GM21737 (cell line): ENCODE measurements around the gene MPP7.
"Not testable (repeated sequence)": the region's sequence is repeated elsewhere in the genome, so short reads cannot be mapped to it uniquely, and the experiment has no call there.

Experiments
- ATAC-seq: cut with Tn5 transposase; IDR thresholded peaks from one replicate; pipeline ENCODE4 v1.9.1; 2021; ENCODE audit warnings: mild to moderate bottlenecking, moderate library complexity; ENCODE audit not compliant: unreplicated experiment

Gene MPP7

DNA sequence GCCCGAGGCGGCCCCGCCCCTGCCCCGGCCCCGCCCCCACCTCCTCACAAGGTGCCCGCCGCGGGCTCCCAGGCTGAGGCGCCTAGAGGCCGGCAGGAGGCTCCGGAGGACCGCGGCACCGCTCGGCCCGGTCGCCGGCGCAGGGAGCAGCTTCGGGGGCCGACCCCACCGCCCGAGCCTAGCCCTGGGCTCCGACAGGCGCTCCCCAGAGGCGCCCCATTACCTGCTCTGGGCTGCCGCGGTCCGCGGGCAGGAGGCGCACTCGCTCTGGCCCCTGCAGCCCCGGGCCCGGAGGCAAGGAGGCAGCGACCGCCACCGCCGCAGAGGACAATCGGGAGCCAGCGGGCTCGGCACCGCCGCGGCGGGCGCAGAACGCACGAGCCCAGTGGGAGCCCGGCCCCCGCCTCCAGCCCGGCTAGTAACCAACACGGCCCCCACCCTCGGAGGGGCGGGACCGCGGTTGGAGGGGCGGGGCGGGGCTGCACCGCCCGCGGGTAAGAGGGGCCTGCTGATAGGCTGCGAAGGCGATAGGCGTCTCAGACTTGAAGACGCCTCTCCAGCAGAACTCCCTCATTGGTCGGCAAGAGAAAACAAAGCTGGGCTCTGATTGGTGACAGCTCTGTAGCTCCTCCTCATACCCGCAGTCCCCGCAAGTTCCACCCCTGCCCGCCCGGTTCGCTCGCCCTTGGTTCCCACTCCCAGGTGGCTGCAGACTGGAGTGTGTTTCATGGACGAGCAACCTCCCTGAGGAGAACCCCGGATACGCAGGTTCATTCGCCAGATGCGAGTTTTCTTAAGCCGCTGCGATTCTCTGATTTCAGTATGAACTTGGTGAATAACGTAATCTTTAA is at the start of gene MPP7:
Gene MPP7, minus strand, starts transcription at position 427 of the 851 bp plus-strand sequence. CDS start 64,460 bp downstream, outside the sequence.
- ATAC-seq: peak; percentile 99

DNA sequence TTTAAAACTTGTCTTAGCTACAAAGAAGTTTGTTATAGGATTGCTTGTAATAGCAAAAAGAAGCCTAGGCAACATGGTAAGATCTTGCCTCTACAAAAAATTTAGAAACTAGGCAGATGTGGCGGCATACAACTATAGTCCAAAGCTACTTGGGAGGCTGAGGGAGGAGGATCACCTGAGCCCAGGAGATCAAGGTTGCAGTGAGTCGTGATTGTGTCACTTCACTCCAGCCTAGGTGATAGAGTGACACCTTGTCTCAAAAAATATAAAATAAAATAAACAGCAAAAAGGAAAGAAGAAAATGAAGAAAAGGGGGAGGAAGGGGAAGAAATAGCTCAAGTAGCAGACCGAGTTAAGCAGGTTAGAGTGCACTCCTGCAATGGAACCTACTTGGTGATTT is 47.0 kb upstream of the MPP7 start:
- ATAC-seq: no peak

DNA sequence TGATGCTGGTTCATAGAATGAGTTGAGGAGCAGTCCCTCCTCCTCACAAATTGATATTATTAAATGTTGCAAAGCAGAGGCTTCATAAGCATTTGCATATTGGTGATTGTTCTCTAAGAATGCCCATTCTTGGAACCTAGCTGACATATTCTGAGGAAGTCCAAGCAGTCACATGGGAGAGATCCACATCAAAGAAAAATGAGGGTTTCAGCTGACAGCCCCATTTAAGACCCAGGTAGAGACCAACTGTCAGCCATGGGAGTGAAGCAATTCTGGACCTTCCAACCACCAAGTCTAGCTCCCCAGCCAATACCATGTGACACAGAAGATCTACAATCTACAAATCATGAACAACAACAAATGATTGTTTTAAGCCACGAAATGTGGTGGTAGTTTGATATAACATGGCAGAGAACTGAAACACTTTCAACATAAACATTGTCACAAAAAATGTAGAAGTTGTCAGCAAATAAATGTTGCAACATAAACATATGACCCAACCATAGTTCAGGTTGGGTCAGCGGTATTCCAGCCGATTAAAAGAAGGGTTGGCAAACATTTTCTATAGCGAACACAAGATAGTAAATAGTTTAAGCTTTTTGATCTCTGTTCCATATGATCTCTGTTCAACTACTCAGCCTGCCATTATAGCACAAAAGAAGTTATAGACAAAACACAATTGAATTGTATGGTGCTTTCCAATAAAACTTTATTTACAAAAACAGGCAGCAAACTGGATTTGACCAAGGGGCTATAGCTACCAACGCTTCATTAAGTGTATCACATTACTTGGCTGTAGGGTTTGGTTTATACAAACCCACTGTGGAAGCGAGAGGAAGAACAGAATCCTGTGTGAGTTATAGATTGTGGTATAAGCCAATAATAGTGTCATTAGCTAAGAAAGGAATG is 41.4 kb upstream of the MPP7 start:
- no peak for ATAC-seq

DNA sequence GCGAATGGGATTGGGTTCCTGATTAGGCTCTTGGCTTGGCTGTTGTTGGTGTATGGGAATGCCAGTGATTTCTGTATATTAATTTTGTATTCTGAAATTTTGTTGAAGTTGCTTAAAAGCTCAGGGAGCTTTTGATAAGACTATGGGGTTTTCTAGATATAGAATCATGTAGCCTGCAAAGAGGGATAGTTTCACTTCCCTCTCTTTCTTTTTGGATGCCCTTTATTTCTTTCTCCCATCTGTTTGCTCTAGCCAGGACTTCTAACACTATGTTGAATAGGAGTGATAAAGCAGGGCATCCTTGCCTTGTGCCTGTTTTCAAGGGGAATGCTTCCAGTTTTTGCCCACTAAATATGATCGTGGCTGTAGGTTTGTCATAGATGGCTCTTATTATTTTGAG is 40.4 kb upstream of the MPP7 start:
- ATAC-seq: no peak

DNA sequence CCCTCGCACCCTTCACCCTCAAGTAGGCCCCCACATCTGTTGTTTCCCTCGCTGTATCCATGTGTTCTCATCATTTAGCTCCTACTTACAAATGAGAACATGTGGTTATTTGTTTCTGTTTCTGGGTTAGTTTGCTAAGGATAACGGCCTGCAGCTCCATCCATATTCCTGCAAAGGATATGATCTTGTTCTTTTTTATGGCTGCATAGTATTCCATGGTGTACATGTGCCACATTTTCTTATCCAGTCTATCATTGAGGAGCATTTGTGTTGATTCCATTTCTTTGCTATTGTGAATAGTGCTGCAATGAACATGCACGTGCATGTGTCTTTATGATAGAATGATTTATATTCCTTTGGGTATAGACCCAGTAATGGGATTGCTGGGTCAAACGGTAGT is 38.8 kb upstream of the MPP7 start:
- not testable (repeated sequence) for ATAC-seq

DNA sequence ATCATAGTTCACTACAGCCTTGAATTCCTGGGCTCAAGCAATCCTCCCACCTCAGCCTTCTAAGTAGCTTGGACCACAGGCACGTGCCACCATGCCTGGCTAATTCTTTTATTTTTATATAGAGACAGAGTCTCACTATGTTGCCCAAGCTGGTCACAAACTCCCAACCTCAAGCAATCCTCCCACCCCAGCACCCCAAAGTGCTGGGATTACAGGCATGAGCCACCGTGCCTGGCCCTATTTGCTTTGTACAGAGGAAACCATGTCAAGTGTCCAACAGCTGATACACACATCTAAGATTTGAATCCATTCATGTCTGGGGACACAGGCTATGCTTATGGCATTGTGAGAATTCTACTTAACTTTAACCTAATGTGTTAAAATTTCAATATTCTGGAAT is 29.9 kb upstream of the MPP7 start:
- ATAC-seq: no peak

DNA sequence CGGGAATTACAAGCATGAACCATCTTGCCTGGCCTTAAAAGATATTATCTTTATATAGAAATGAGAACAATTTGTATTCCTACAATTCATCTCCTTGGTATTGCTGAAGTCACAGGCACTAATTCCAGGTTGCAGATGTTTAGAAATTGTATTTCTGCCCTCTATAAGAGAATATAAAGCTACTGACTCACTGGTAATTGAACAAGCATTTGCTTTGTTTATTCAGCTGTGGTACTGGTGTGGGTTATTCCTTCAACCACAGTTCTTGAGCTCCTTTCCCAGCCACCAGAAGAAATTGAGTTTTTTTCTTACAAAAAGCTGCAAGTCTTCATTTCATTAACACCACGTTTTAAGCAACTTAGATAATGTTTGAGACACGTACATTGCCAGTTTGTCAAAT is 29.0 kb upstream of the MPP7 start:
- ATAC-seq: no peak

DNA sequence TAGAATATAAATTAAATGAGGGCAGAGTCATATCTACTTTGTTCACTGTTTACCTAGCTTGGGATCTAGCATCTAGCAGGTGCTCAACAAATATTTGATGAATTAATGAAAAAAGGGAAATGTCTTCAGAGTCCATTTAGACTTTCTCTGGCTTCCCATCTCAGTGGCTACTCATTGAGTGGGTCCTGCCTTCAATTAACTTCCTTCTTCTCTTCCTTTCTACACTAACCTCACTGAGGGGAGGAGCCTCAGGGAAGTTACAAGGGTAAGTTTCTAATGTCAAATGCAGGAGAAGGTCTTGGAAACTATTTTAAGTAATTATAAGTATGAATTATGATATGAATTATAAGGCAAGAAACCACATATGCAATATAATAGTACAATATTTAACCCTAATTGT is 28.2 kb upstream of the MPP7 start:
- ATAC-seq: no peak

DNA sequence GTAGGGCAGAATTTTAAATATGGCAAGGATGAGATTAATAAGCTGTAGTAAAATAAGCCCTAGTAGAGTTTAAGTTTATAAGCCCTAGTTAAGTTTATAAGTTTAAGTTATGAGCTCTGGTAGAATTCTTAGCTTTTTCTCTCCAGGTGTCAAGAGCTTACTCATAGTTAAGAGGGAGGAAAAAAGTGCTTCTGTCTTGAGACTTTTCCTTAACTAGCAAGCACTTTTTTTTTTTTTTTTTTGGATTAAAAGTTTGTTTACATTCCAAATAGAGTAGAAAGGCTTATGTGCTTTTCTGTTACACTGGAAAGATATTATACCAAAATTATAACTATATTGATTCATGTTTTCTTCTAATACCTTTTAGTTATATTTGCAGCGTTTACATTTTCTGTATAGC is 25.5 kb upstream of the MPP7 start:
- no peak for ATAC-seq

DNA sequence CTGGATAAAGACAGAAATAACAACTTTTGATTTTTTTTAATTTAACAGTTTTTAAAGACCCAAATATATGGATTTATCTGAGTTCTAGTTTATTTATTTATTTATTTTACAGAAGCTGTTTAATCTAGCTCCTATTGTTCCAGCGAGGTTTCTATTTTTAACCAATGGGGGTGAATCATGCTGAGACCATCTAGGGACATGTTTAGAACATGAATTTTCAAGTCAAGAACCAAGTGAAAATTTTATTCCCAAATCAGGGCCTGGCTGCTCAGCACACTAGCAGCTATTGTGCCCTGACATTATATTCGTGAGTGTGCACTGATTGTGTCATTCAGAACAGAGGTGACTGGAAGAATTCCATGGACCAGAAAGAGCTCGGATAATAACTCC is 24.6 kb upstream of the MPP7 start:
- ATAC-seq: no peak

DNA sequence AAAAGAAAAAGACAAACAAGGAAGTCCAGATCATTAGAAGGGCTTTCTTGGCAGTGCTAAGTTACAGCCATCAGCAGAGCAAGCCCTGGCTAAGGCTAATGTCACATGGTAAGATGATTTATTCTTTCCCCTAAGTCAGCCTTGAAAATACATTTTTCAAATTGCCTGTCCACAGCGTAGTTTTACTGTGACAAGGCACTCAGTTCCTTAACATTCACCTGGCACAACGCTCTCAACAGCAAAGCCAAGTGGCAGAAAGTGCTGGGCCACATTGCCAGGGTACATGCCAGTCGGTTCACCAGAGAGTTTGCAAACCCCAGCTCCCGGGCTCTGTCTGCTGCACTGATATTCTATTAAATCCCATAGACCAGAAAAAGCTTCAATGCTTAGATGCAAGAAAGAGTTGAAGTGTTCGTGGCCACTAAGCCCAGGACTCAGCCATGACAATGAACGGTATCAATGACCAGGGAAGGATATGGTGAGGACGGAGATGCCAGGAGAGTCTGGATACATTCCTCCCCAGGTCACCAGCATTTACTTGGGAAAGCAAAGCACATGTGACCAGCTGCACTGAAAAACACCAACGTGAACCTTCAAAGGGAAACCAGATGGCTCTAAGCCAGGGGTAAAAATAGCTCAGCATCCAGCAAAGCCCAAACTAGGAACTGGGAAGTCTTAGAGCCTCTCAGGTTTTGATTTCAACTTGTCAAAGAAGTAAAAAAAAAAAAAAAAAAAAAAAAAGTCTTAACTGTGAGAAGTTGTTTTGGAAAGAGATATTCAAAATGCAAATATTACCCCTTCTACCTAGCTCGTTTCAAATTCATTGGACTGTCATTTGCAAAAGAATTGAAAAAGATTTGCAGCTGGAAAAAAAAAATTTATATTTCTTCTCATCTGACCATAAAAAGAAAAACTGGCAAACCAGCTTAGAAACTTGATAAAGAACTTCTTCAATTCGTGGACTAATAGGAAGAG is 23.9 kb upstream of the MPP7 start:
- no peak for ATAC-seq

DNA sequence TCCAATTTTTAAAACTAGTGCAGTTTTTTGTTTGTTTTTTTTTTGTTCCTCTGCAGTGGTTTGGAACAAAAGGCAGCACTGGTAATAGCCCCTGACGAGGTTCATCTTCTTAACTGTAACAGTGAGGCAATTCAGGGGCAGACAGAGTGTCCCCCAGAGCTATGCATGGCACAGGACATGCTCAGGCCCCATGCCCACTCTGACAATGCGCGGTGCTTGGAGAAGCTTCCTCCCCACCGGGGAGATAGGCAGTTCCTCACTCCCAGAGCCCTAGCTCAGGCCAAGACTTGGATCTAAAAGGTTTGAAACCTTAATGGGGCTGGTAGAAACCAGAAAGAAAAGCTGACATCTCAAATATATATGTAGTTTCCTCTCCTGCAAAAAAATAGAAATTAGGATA is 17.9 kb upstream of the MPP7 start:
- ATAC-seq: no peak

DNA sequence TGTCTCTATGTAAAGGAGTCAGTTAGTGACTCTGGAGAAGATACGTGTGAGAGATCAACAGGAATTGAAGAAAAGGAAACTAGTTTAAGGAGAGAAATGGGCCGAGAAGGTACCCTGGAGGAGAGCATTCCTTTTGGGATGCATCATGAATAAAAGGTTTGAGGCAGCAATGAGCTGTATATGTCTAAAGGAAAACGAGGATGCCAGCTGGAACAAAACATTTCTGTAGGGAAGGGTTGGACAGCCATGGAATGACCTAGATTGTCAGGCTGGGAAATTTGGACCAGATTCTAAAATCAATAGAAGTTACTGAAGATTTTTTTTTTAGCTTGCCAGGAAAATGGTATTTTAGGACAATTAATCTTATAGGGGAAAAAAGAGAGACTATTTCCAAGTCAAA is 17.2 kb upstream of the MPP7 start:
- ATAC-seq: no peak

DNA sequence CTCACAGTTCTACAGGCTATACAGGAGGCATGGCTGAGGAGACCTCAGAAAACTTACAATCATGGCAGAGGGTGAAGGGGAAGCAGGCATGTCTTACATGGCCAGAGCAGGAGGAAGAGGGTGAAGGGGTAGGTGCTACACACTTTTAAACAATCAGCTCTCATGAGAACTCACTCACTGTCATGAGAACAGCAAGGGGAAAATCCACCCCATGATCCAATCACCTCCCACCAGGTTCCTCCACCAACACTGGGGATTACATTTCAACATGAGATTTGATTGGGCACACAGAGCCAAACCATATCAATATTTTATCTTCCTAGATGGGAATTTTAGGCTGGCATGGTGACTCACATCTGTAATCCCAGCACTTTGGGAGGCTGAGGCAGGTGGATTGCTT is 16.2 kb upstream of the MPP7 start:
- ATAC-seq: not testable (repeated sequence)

DNA sequence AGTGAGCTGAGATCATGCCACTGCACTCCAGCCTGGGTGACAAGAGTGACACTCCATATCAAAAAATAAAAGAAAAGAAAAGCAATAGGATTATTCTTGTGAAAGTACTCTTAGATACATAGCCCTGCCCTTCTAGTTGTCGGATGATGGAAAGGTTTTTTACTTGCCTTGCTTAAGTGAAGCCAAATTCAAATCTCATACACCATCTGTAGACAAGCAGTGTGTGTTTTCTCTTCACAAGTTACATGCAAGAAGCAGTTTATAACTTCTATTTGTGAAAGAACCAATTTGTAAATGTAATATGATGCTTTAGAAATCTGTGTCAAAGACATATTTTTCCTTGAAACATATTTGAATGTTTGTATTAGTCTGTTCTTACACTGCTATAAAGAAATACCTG is 15.8 kb upstream of the MPP7 start:
- ATAC-seq: no peak

DNA sequence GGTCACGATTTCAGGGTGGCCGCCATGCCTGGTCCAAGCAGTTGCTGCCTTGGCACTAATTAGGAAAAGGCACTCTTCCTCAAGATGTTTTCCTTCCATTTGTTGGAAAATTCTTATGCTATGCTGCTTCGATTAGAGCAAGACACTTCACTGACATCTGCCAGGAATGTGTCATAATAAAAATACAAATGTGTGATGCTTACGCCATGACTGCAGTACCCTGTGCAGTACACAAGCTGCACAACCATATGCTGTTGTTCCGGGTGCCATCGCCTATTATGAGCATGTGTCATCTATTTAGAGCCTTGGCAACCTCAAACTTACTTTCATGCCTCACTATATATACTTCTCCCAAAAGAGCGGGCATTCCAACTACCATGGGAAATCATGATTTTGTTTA is 14.9 kb upstream of the MPP7 start:
- no peak for ATAC-seq

DNA sequence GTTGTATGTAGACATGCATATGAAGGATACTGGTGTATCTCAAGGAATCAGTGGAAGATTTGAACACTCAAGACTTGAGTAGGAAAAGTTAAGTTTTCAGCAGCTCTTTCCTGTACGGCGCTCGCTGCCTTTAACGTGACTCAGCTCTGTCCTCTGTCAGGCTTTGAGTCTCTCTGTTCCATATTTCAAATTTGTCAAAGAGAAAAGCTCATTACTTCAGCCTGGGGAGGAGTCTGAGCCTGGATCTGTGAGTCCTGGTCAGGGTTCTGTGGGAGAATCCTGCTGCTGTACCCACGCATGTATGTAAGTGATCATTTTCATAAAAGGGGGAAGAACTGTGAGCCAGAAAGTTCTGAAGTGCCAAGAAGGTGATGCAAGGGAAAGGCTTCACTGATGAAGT is 13.8 kb upstream of the MPP7 start:
- ATAC-seq: no peak

DNA sequence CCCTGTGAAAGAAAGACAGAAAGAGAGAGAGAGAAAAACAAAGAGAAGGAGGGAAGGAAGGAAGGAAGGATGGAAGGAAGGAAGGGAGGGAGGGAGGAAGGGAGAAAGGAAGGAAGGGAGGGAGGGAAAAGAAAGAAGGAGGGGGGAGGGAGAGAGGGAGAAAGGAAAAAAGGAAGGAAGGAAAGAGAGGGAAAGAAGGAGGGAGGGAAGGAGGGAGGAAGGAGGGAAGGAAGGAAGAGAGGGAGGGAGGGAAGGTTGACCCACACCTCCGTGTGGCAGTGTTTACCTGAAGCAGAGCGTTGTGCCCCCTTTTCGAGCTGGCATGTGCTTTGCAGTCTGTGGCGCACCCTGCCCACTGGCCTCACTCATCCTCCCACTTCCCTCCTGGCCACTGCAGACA is 12.3 kb upstream of the MPP7 start:
- no peak for ATAC-seq

DNA sequence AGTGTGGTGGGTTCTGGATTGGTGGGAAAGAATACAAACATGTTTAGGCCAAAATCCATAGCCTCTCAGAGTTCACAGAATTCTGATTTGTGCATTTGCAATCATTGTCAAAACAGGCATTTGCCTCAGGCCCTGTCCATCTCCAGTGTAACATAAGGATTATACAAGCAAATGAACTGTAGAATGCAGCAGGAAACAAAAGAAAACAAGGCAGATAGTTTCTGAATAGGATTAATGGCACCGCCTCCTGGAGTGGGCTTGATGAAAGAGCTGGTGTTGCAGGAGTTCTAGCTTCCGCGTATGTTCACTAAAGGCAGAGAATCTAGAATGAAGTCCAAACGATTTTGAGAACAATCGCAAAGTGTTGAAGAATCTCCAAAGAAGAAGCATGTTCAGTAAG is 11.3 kb upstream of the MPP7 start:
- no peak for ATAC-seq

DNA sequence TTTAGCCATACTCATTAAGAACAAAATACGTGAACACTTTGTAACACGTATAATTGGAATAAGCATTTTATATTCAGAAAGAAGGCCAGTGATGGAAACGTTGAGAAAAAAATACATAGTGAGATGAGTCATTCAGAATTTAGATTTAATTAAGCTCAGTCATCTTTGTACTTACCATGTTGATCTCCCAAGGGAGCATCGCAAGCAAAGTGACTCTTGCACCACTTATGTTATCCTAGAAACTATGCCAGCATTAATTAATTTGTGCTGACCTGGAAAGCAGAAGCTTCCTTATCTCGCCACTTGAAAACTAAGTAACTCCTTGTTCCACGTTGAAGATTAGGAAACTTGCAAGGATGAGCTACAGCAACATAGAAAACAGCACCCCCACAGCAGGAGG is 9.7 kb upstream of the MPP7 start:
- ATAC-seq: no peak

DNA sequence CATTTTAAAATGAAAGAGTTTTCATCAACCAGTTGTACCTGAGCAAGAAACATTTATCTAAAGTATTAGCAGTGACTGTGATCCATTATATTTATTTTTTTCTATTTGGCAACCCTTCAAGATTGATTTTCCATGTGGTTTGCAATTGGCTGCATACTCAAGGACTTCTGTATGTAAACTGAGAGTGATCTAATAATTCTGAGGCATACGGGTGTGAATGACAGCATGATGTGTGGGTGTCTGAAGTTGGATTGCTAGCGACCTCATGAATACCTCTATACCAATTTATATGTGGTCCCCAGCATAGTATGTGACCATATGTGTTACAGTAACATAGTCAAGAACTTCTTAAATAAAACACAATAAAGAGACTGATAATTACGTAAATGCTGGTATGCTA is 8.2 kb upstream of the MPP7 start:
- ATAC-seq: no peak
